SK-N-SH (cell line): ENCODE data around the gene CACUL1. TPM values are rescaled to one million over a fixed set of nuclear protein-coding genes. Genes with fewer than 3 reads are reported as not detected.

Source experiments
- CTCF ChIA-PET: fragments of 300-600, 350-600 bp; formaldehyde crosslinking; extraction: SDS; loops from one replicate; lab custom pipeline; 2021; lab: Yijun Ruan, JAX
- POLR2A ChIA-PET: fragments of 350-600 bp; sonication (Branson Sonifier 250); formaldehyde crosslinking; extraction: SDS; loops from one replicate; lab custom pipeline; 2020; ENCODE audit warnings: antibody characterized with exemption, inconsistent platforms; lab: Yijun Ruan, JAX
- DNase-seq: peaks from one replicate; pipeline ENCODE4 v3.0.0; 2012
- H2AFZ ChIP-seq: fragments of 200-600 bp; sonication (generic); 2 replicates; pipeline ENCODE4 v1.8.1; 2016; ENCODE audit warnings: antibody characterized with exemption, mild to moderate bottlenecking, low read depth
- H3F3A ChIP-seq: fragments of 200-600 bp; sonication (generic); replicated peaks from 2 replicates; pipeline ENCODE3; 2016; ENCODE audit warnings: antibody characterized with exemption, mild to moderate bottlenecking; ENCODE audit not compliant: insufficient read depth
- H3K27ac ChIP-seq, 2 experiments: fragments of 200-500 bp in 1 of 2; fragments of 200-600 bp in 1 of 2; sonication (Bioruptor generic) in 1 of 2; sonication (generic), shearing (Covaris generic) in 1 of 2; 2 replicates each; pipeline versions ENCODE4 v1.5.1 to v1.6.1; 2014 to 2016; ENCODE audit warnings: low read depth in 2 of 2, inconsistent platforms in 1 of 2, low read length in 1 of 2, mild to moderate bottlenecking in 1 of 2, mixed read lengths in 1 of 2
- H3K27me3 ChIP-seq: fragments of 200-600 bp; sonication (generic), shearing (Covaris generic); 2 replicates; pipeline ENCODE4 v1.6.1; 2016; ENCODE audit warnings: mixed run types; ENCODE audit not compliant: insufficient read depth
- H3K36me3 ChIP-seq, 2 experiments: fragments of 200-500 bp in 1 of 2; fragments of 200-600 bp in 1 of 2; sonication (Bioruptor generic) in 1 of 2; sonication (generic) in 1 of 2; replicated peaks in 1 of 2; 2 replicates each; pipeline versions ENCODE3 to v1.5.1; 2014 to 2016; ENCODE audit warnings: low read length in 1 of 2, mild to moderate bottlenecking in 1 of 2; ENCODE audit not compliant: insufficient read depth in 2 of 2, control insufficient read depth in 1 of 2
- H3K4me1 ChIP-seq, 2 experiments: fragments of 200-500 bp in 1 of 2; fragments of 200-600 bp in 1 of 2; sonication (Bioruptor generic) in 1 of 2; sonication (generic), shearing (Covaris generic) in 1 of 2; 2 replicates each; pipeline versions ENCODE4 v1.5.1 to v1.6.1; 2014 to 2016; ENCODE audit warnings: low read depth in 1 of 2, low read length in 1 of 2, mixed run types in 1 of 2; ENCODE audit not compliant: insufficient read depth in 2 of 2, control insufficient read depth in 1 of 2
- H3K4me2 ChIP-seq: fragments of 200-600 bp; sonication (generic), shearing (Covaris generic); 2 replicates; pipeline ENCODE4 v1.6.1; 2017; ENCODE audit warnings: mixed run types
- H3K4me3 ChIP-seq, 2 experiments: fragments of 200-500 bp in 1 of 2; fragments of 200-600 bp in 1 of 2; sonication (Bioruptor generic) in 1 of 2; sonication (generic), shearing (Covaris generic) in 1 of 2; 2 replicates each; pipeline versions ENCODE4 v1.5.1 to v1.8.1; 2014 to 2016; ENCODE audit warnings: low read depth in 2 of 2, inconsistent platforms in 1 of 2, low read length in 1 of 2, mild to moderate bottlenecking in 1 of 2, mixed read lengths in 1 of 2, moderate library complexity in 1 of 2
- H3K79me2 ChIP-seq: fragments of 200-600 bp; sonication (generic); 2 replicates; pipeline ENCODE4 v1.8.1; 2017; ENCODE audit warnings: mild to moderate bottlenecking; ENCODE audit not compliant: insufficient read depth
- H3K9ac ChIP-seq: fragments of 200-600 bp; sonication (generic); 2 replicates; pipeline ENCODE4 v1.6.1; 2017; ENCODE audit warnings: mixed run types
- H3K9me2 ChIP-seq: fragments of 200-600 bp; sonication (generic); 2 replicates; pipeline ENCODE4 v1.6.1; 2017; ENCODE audit warnings: mixed run types
- H3K9me3 ChIP-seq: fragments of 200-600 bp; sonication (generic); 2 replicates; pipeline ENCODE4 v1.6.1; 2017; ENCODE audit warnings: mixed run types, mild to moderate bottlenecking, moderate library complexity
- H4K20me1 ChIP-seq: fragments of 200-600 bp; sonication (generic); 2 replicates; pipeline ENCODE4 v1.6.1; 2017; ENCODE audit warnings: mild to moderate bottlenecking, mixed run types; ENCODE audit not compliant: insufficient read depth
- CHD2 ChIP-seq: fragments of 150-350 bp; IDR thresholded peaks from 2 replicates; pipeline ENCODE4 v1.6.1; 2018; ENCODE audit warnings: low read length; ENCODE audit not compliant: partially characterized antibody
- CTCF ChIP-seq: fragments of 200-600 bp; sonication (generic); IDR thresholded peaks from 2 replicates; pipeline ENCODE4 v1.6.1; 2017; ENCODE audit warnings: antibody characterized with exemption, mild to moderate bottlenecking, moderate library complexity
- FOSL2 ChIP-seq: IDR thresholded peaks from 2 replicates; pipeline ENCODE4 v1.4.0; 2012; ENCODE audit warnings: low read depth, mild to moderate bottlenecking, moderate library complexity, borderline replicate concordance
- FOXM1 ChIP-seq: IDR thresholded peaks from 2 replicates; pipeline ENCODE4 v1.4.0; 2012; ENCODE audit warnings: low read depth, mild to moderate bottlenecking
- RAD21 ChIP-seq: IDR thresholded peaks from 2 replicates; pipeline ENCODE4 v1.6.1; 2012; ENCODE audit warnings: mild to moderate bottlenecking, low read length
- RCOR1 ChIP-seq: fragments of 150-350 bp; IDR thresholded peaks from 2 replicates; pipeline ENCODE4 v1.6.1; 2017; ENCODE audit warnings: antibody characterized with exemption, low read length
- SMC3 ChIP-seq: IDR thresholded peaks from 2 replicates; pipeline ENCODE4 v1.6.1; 2012; ENCODE audit warnings: low read depth, low read length, improper control_type of control experiment
- TAF1 ChIP-seq: IDR thresholded peaks from 2 replicates; pipeline ENCODE4 v1.6.1; 2012; ENCODE audit warnings: low read depth, mild to moderate bottlenecking, low read length, moderate library complexity, borderline replicate concordance
- USF1 ChIP-seq: IDR thresholded peaks from 2 replicates; pipeline ENCODE4 v1.4.0; 2012; ENCODE audit warnings: low read depth, borderline replicate concordance
- ZBTB33 ChIP-seq: IDR thresholded peaks from 2 replicates; pipeline ENCODE4 v1.4.0; 2012; ENCODE audit warnings: low read depth, borderline replicate concordance
- WGBS: methylation state at CpG from one replicate; pipeline ENCODE4 v1.1.6; 2017; ENCODE audit warnings: low lambda C conversion rate; 5-methylcytosine and 5-hydroxymethylcytosine counted together
- polyA plus RNA-seq, 3 experiments: library from polyadenylated mRNA; depleted of rRNA; stranded (reverse); fragments of >200 nt; gene quantifications; 2 replicates each; pipeline ENCODE4 v1.2.3, GENCODE V29; 2012

Gene CACUL1
- polyA plus RNA-seq, 1 of the 3 experiments (the other 2 are of a cell fraction), result 2.6 TPM

GRCh38 chr10:118723466-118723865 lies 31.3 kb downstream of the CACUL1 start:
- ChIA-PET CTCF (interaction anchor here (1.0 to 11.9 kb wide), 3 partner anchors 12 to 155 kb away, joined by 5 to 226 read pairs (median 6); no protein-coding TSS in a partner anchor), POLR2A (no interaction called here)
- Histone ChIP-seq H3K4me3 (no peak overlapping the region), H3K36me3 (peaks cover 2 to 4% of the 10 kb centered on the region in 2 experiments), H3K9me3 (no peaks in the 10 kb centered on the region), H3F3A (peaks cover 15% of the 10 kb centered on the region), H4K20me1 (peaks cover 8% of the 10 kb centered on the region), H3K27me3 (no peaks in the 10 kb centered on the region), H3K4me2 (no peak overlapping the region), H3K9ac (no peak overlapping the region), H3K79me2 (peaks cover 8% of the 10 kb centered on the region; the same call in 1 of the 2 replicates), H3K27ac (peak overlapping the region in 1 of 2 experiments; percentile 47; a peak in 2 of 4 replicates), H3K9me2 (no peaks in the 10 kb centered on the region), H2AFZ (no peak overlapping the region), H3K4me1 (peaks cover 5 to 24% of the 10 kb centered on the region in 2 experiments; a peak in 3 of 4 replicates)
- DNase-seq, result no peak
- TF ChIP-seq USF1, result no peak
- peak; percentile 24; the same call in 1 of the 2 replicates for TF ChIP-seq FOSL2
- WGBS, result 92% methylated on average over 6 of the region's 6 CpGs

- no peak for DNase-seq
- ChIA-PET POLR2A (no interaction called here), CTCF (interaction anchor here (0.6 to 11.9 kb wide), 28 partner anchors 9 to 189 kb away, joined by 3 to 226 read pairs (median 4); partner anchors contain the start of gene PRLHR)
- peaks cover 2 to 7% of the 10 kb centered on the region in 2 experiments for H3K36me3 ChIP-seq
- H3K9me2 ChIP-seq, result no peaks in the 10 kb centered on the region
- TF ChIP-seq CHD2 (no peak), FOSL2 (no peak), TAF1 (no peak)
- H3K4me3 ChIP-seq, result no peak overlapping the region; a peak in 1 of 4 replicates
- H3K27ac ChIP-seq, result no peak overlapping the region
- H3K9ac ChIP-seq, result no peak overlapping the region
- H4K20me1 ChIP-seq, result peaks cover 8% of the 10 kb centered on the region
- H3F3A ChIP-seq, result peaks cover 15% of the 10 kb centered on the region
- no peaks in the 10 kb centered on the region for H3K9me3 ChIP-seq
- H3K4me1 ChIP-seq, result peaks cover 5 to 16% of the 10 kb centered on the region in 2 experiments; a peak in 3 of 4 replicates
- H3K27me3 ChIP-seq, result no peaks in the 10 kb centered on the region
- no peak overlapping the region for H2AFZ ChIP-seq
- peaks cover 5% of the 10 kb centered on the region; the same call in 1 of the 2 replicates for H3K79me2 ChIP-seq
- no peak overlapping the region for H3K4me2 ChIP-seq
- 67% methylated on average over 3 of the region's 3 CpGs for WGBS
Measured at GRCh38 chr10:118721539-118721876, 33.3 kb downstream of the CACUL1 start.

GRCh38 chr10:118720685-118721538 lies 33.9 kb downstream of the CACUL1 start:
- H3K79me2 ChIP-seq, result peaks cover 5% of the 10 kb centered on the region; the same call in 1 of the 2 replicates
- POLR2A ChIA-PET, result interaction anchor here (1.6 kb wide), 1 partner anchor 52 kb away, joined by 5 read pairs; no protein-coding TSS in a partner anchor
- no peak for TF ChIP-seq FOSL2
- peak; percentile 92 for TF ChIP-seq RAD21
- peak; percentile 95 for TF ChIP-seq CTCF
- TF ChIP-seq RCOR1, result no peak
- TF ChIP-seq FOXM1, result no peak
- no peak for TF ChIP-seq ZBTB33
- peak; percentile 70 for TF ChIP-seq SMC3
- TF ChIP-seq, all 33 proteins: peak for 3
- peaks cover 15% of the 10 kb centered on the region for H3F3A ChIP-seq
- peak; percentile 44 for DNase-seq
- no peak overlapping the region; a peak in 1 of 4 replicates for H3K4me3 ChIP-seq
- H3K4me1 ChIP-seq, result peaks cover 5 to 13% of the 10 kb centered on the region in 2 experiments; a peak in 3 of 4 replicates
- H3K4me2 ChIP-seq, result no peak overlapping the region
- no peaks in the 10 kb centered on the region for H3K27me3 ChIP-seq
- peaks cover 8% of the 10 kb centered on the region for H4K20me1 ChIP-seq
- no peak overlapping the region for H2AFZ ChIP-seq
- H3K9me3 ChIP-seq, result no peaks in the 10 kb centered on the region
- H3K36me3 ChIP-seq, result peaks cover 2 to 7% of the 10 kb centered on the region in 2 experiments
- no peaks in the 10 kb centered on the region for H3K9me2 ChIP-seq
- CTCF ChIA-PET, result interaction anchor here (0.6 to 11.9 kb wide), 43 partner anchors 8 to 188 kb away, joined by 3 to 226 read pairs (median 4); partner anchors contain the start of gene PRLHR
- no peak overlapping the region for H3K9ac ChIP-seq
- 34% methylated on average over 3 of the region's 3 CpGs for WGBS
- no peak overlapping the region for H3K27ac ChIP-seq
